Esophagus squamous epithelium (tissue), 5 donors: Measurements from ENCODE around the gene PBX3. TPM values are rescaled to one million over a fixed set of nuclear protein-coding genes. Genes with fewer than 3 reads are reported as not detected.

ENCODE experiments used
- DNase-seq: peaks from one replicate; lab custom pipeline; 2025; lab: John Stamatoyannopoulos, UW
- H3K27ac ChIP-seq, 4 donors: fragments of 200-600 bp; sonication (generic); one replicate each; pipeline ENCODE4 v1.5.1; 2016 to 2019; ENCODE audit warnings: mild to moderate bottlenecking in 1 of 4
- H3K27me3 ChIP-seq, 4 donors: fragments of 200-600 bp; sonication (generic); 1 replicate in 3 of 4; 2 replicates in 1 of 4; pipeline versions ENCODE4 v1.5.1 to v1.6.0; 2017 to 2021; ENCODE audit warnings: antibody characterized with exemption in 1 of 4
- H3K36me3 ChIP-seq, 3 donors: fragments of 200-600 bp; sonication (generic); one replicate each; pipeline ENCODE4 v1.5.1; 2016 to 2019
- H3K4me1 ChIP-seq, 3 donors: fragments of 200-600 bp; sonication (generic); one replicate each; pipeline ENCODE4 v1.5.1; 2017 to 2019
- H3K4me3 ChIP-seq, 4 donors: fragments of 200-600 bp; sonication (generic); 1 replicate in 3 of 4; 2 replicates in 1 of 4; pipeline ENCODE4 v1.5.1; 2016 to 2019; ENCODE audit warnings: mild to moderate bottlenecking in 2 of 4, moderate library complexity in 1 of 4
- H3K9me3 ChIP-seq, 3 donors: fragments of 200-600 bp; sonication (generic); one replicate each; pipeline ENCODE4 v1.5.1; 2016 to 2019
- POLR2A ChIP-seq, 4 donors: fragments of 450-650 bp; IDR thresholded peaks; one replicate each; pipeline ENCODE4 v1.6.1; 2017; ENCODE audit warnings: antibody characterized with exemption in 4 of 4, mild to moderate bottlenecking in 4 of 4, moderate library complexity in 3 of 4
- WGBS, 2 donors: methylation state at CpG; one replicate each; pipeline ENCODE4 v1.1.5; 2018; 5-methylcytosine and 5-hydroxymethylcytosine counted together
- intact Hi-C: fragments of 100-400 bp; cut with DNase I; formaldehyde crosslinking; loops from one replicate; pipeline ENCODE4 v1.15.0; 2022
- total RNA-seq, 4 donors: library from RNA; depleted of rRNA; stranded (reverse); fragments of >200 nt; gene quantifications; one replicate each; pipeline ENCODE4 v1.1.0, GENCODE V29; 2016
- TF ChIP-seq, protein P1 (sequence below), 6 experiments: fragments of 450-650 bp in 4 of 6; fragments of 200-600 bp in 2 of 6; sonication (generic) in 2 of 6; IDR thresholded peaks; one replicate each; pipeline ENCODE4 v1.5.1; 2016 to 2019; ENCODE audit warnings: antibody characterized with exemption in 6 of 6, mild to moderate bottlenecking in 4 of 6, moderate library complexity in 4 of 6
- donor health status: DM: yes; HTN: yes; CAD: no.

PBX3 gene
- total RNA-seq, 4 donors from 2014 or later, result 10.2 to 27.1 (median 12.7) TPM

DNA sequence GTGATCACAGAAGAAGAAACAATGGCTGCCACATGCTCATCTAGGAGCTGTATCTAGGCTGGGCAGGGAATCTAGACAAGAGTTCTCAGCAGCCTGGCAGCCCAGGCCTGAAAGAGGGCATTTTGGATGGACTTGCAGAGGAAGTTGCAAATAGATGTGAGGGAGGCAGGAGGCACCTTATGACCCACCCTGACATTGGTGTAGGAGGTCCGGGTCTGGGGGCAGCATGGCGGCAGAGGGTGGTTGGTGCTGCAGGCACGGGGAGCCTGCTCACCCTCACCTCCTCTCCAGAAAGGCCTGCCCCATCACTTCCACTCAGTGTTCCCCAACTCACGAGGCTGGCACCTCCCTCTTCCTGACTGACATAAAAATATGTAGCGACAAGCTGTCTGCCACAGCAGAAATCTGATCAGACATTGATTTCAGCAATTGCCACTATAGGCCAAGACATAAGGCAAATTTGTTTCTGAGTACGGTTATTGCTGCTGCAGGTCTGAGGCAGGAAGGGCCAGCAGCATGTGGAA lies 217.6 kb downstream of the PBX3 start:
- 95 to 100% methylated on average over 5 to 6 of the region's 6 CpGs for WGBS, 2 donors

DNA sequence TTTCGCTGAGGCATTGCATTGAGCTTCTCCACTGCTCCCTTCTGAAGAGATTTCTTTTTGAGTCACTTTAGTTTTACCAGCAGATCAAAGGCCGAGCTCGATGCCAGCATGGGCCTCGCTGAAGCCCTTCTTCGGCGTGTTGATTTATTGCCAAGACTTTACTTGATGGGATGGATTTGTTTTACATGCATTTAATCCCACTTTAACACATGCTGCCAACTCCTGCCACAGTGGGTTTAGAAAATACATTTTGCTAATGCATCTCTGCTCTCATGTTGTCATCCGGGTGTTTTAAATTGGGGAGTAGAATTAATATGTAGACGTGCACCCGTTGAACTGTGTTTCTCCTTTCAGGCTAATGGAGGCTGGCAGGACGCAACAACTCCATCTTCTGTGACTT lies 218.3 kb downstream of the PBX3 start:
- DNase-seq, result no peak
- 30 to 55% methylated on average over 10 of the region's 10 CpGs for WGBS, 2 donors
- no peaks in the 10 kb centered on the region for H3K9me3 ChIP-seq
- intact Hi-C loops, result no loop called here
- peaks cover 0 to 30% (median 0%) of the 10 kb centered on the region in 3 donors for H3K36me3 ChIP-seq
- H3K27ac ChIP-seq, result no peak overlapping the region
- TF ChIP-seq, protein P1, sequence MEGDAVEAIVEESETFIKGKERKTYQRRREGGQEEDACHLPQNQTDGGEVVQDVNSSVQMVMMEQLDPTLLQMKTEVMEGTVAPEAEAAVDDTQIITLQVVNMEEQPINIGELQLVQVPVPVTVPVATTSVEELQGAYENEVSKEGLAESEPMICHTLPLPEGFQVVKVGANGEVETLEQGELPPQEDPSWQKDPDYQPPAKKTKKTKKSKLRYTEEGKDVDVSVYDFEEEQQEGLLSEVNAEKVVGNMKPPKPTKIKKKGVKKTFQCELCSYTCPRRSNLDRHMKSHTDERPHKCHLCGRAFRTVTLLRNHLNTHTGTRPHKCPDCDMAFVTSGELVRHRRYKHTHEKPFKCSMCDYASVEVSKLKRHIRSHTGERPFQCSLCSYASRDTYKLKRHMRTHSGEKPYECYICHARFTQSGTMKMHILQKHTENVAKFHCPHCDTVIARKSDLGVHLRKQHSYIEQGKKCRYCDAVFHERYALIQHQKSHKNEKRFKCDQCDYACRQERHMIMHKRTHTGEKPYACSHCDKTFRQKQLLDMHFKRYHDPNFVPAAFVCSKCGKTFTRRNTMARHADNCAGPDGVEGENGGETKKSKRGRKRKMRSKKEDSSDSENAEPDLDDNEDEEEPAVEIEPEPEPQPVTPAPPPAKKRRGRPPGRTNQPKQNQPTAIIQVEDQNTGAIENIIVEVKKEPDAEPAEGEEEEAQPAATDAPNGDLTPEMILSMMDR (IDR thresholded peaks at IDR 0.05), result no peak
- TF ChIP-seq POLR2A (IDR thresholded peaks at IDR 0.05), result no peak
- no peak overlapping the region for H3K4me3 ChIP-seq
- peaks cover 0 to 20% (median 0%) of the 10 kb centered on the region in 3 donors for H3K4me1 ChIP-seq
- no peaks in the 10 kb centered on the region for H3K27me3 ChIP-seq

More for the DNA sequence above, 217.6 kb downstream of the PBX3 start:
- TF ChIP-seq, protein P1 (IDR thresholded peaks at IDR 0.05), result no peak
- no peak for TF ChIP-seq POLR2A (IDR thresholded peaks at IDR 0.05)
- Histone ChIP-seq H3K27ac (no peak overlapping the region), H3K36me3 (peaks cover 0 to 31% (median 0%) of the 10 kb centered on the region in 3 donors), H3K9me3 (no peaks in the 10 kb centered on the region), H3K27me3 (no peaks in the 10 kb centered on the region), H3K4me1 (peaks cover 0 to 16% (median 0%) of the 10 kb centered on the region in 3 donors), H3K4me3 (no peak overlapping the region)
- intact Hi-C loops, result no loop called here
- DNase-seq, result no peak

DNA sequence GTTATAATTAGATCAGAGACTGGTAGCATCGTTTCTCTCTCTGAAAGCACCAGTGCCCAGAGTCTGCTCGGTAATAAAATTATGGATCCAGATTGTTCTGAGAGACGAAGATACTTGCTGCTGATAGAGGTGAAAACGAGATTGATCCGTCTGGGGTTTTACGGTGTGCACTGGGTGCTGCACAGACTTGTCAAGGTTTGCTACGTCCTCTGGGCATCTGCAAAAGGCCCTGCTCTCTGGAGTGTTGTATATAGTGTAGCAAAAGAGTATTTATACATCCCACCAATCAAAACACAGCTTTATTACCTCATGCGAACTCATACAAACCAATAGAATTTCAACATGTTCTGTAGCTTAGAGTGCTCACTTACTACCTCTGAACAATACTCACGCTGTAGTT lies 219.3 kb downstream of the PBX3 start:
- no peaks in the 10 kb centered on the region for H3K27me3 ChIP-seq
- DNase-seq, result no peak
- peaks cover 0 to 22% (median 0%) of the 10 kb centered on the region in 3 donors for H3K36me3 ChIP-seq
- no peak for TF ChIP-seq POLR2A (IDR thresholded peaks at IDR 0.05)
- TF ChIP-seq, protein P1 (IDR thresholded peaks at IDR 0.05), result no peak
- H3K27ac ChIP-seq, result no peak overlapping the region
- WGBS, 2 donors, result 53 to 75% methylated on average over 9 of the region's 9 CpGs
- intact Hi-C loops, result no loop called here
- no peak overlapping the region for H3K4me3 ChIP-seq
- no peaks in the 10 kb centered on the region for H3K9me3 ChIP-seq
- H3K4me1 ChIP-seq, result peaks cover 0 to 24% (median 0%) of the 10 kb centered on the region in 3 donors

DNA sequence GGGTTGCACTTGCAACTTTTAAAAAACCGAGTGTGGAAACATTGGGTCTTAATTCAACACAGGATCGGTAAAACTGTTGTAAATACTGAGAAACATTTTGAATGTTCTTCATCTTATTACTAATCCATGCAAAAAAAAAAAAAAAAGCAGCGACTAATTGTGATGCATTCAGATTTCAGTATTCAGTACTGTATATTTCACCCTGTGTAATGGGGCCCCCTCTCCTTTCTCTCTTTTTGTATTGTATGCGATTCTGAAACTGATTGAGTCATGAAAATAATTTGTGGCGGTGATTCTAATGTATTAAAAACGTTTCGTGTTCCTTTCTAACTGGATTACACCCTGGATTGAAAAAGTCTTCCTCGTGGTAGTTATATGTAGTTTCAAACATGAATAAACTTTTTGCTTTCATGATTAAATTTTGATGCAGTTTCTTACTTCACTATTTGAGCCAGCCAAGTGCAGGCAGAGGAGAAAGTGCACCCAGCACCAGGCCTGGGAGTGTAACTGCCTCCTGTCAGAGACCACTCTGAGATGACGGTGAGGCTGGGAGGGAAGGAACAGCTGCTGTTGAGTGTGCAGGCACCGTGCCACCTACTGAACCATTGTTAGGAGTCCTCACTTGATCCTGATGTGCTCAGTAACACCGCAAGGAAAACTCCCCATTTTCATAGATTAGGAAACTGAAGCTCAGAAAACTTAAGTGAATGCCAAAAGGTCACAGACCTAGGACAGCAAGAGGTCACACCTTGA lies 220.0 kb downstream of the PBX3 start:
- intact Hi-C loops, result no loop called here
- WGBS, 2 donors, result 84 to 89% methylated on average over 10 to 11 of the region's 11 CpGs
- no peak for DNase-seq
- no peaks in the 10 kb centered on the region for H3K9me3 ChIP-seq
- H3K4me3 ChIP-seq, result no peak overlapping the region
- peaks cover 0 to 22% (median 0%) of the 10 kb centered on the region in 3 donors for H3K36me3 ChIP-seq
- H3K4me1 ChIP-seq, result peaks cover 0 to 28% (median 0%) of the 10 kb centered on the region in 3 donors
- no peaks in the 10 kb centered on the region for H3K27me3 ChIP-seq
- TF ChIP-seq, protein P1 (IDR thresholded peaks at IDR 0.05), result no peak
- TF ChIP-seq POLR2A (IDR thresholded peaks at IDR 0.05), result no peak
- no peak overlapping the region for H3K27ac ChIP-seq

DNA sequence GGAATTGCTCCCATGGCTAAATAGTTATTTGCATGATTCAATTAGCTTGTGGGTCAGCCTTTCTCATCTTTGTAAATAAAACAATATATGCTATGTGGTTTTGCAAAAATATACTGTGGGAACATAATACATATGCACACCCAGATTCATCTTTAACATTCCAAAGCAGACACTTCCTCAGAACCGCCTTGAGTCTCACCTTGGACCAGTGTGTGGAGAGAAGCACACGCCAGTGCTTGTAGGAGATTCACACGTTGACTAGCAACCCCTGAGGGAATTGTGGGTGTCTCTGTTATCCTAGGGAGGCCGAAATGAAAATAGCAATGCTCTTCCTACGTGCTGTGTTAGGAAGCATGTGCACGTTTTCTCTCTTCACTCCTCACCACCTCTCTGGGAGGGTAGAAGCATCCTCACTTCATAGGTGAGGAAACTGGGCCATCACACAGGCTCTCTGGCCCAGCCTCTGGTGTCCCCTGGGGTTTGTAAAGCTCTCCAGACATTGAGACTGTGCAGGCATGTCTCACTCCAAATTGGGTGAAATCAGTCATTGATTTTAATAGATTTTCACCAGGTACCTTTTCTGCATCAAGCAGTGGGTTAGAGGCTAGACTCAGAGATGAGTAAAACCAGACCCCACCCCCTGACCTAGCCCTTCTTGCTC lies 221.7 kb downstream of the PBX3 start:
- DNase-seq, result no peak
- intact Hi-C loops, result no loop called here
- Histone ChIP-seq H3K27ac (no peak overlapping the region), H3K36me3 (peaks cover 0 to 9% (median 0%) of the 10 kb centered on the region in 3 donors), H3K4me3 (no peak overlapping the region), H3K27me3 (no peaks in the 10 kb centered on the region), H3K9me3 (no peaks in the 10 kb centered on the region), H3K4me1 (peaks cover 0 to 32% (median 0%) of the 10 kb centered on the region in 3 donors)
- 30% methylated on average over 6 of the region's 6 CpGs; no CpG with 5 or more reads in 1 of the 2 donors for WGBS, 2 donors
- no peak for TF ChIP-seq POLR2A (IDR thresholded peaks at IDR 0.05)
- TF ChIP-seq, protein P1 (IDR thresholded peaks at IDR 0.05), result no peak
